GM12872 (cell line): ENCODE measurements around the gene NRXN3.

Experiments used
- CTCF ChIP-seq: IDR thresholded peaks from 3 replicates; pipeline ENCODE4 v1.5.1; 2011; ENCODE audit warnings: low read depth, mild to moderate bottlenecking, low read length, moderate library complexity; ENCODE audit not compliant: insufficient read depth

NRXN3 gene

GRCh38 chr14:79652513-79653307 lies 1482.5 kb downstream of the NRXN3 start:
- TF ChIP-seq CTCF = no peak

GRCh38 chr14:79656056-79656455 lies 1485.9 kb downstream of the NRXN3 start:
- TF ChIP-seq CTCF = no peak

GRCh38 chr14:79656496-79656895 lies 1486.3 kb downstream of the NRXN3 start:
- no peak for TF ChIP-seq CTCF

- no peak for TF ChIP-seq CTCF
These were observed 1488.0 kb downstream of the NRXN3 start for GRCh38 chr14:79658221-79658620.

GRCh38 chr14:79658769-79659168 lies 1488.6 kb downstream of the NRXN3 start:
- TF ChIP-seq CTCF = no peak

- no peak for TF ChIP-seq CTCF
These were observed 1490.1 kb downstream of the NRXN3 start for GRCh38 chr14:79660053-79660939.

GRCh38 chr14:79661752-79662151 lies 1491.6 kb downstream of the NRXN3 start:
- TF ChIP-seq CTCF = no peak
